SK-N-SH (cell line): Measurements from ENCODE around the gene ZSWIM7.

Source experiments
- EP300 ChIP-seq, 2 experiments: IDR thresholded peaks; 2 replicates each; pipeline versions ENCODE4 v1.4.0 to v1.6.1; 2012; ENCODE audit warnings: borderline replicate concordance in 1 of 2, low read depth in 1 of 2, low read length in 1 of 2
- TF ChIP-seq, protein P1 (sequence below): fragments of 200-600 bp; sonication (generic); IDR thresholded peaks from 2 replicates; pipeline ENCODE4 v1.6.1; 2017; ENCODE audit warnings: antibody characterized with exemption, mild to moderate bottlenecking, moderate library complexity
- TF ChIP-seq, protein P2 (sequence below): fragments of 150-350 bp; IDR thresholded peaks from 2 replicates; pipeline ENCODE4 v1.6.1; 2017; ENCODE audit warnings: antibody characterized with exemption, low read length, low read depth, borderline replicate concordance

DNA sequence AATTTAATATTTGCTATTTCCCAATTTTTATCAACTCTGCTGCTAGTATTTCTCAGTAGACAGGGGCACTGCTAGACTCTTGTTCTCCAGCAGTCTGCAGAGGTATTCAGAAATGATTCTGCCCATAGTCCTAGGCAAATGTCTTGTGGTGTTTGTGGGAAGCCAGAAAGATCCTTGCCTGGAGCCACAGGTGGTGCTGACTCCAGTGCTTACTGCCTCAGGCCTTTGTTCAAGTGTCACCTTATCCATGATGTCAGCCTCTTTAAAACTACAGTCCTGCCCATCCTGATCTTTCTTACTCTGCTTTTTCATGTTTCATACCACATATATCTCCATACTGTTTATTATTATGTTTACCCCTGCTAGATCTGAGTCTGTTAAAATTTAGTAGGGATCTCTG, 26.5 kb downstream of the ZSWIM7 start:
- TF ChIP-seq, protein P1, sequence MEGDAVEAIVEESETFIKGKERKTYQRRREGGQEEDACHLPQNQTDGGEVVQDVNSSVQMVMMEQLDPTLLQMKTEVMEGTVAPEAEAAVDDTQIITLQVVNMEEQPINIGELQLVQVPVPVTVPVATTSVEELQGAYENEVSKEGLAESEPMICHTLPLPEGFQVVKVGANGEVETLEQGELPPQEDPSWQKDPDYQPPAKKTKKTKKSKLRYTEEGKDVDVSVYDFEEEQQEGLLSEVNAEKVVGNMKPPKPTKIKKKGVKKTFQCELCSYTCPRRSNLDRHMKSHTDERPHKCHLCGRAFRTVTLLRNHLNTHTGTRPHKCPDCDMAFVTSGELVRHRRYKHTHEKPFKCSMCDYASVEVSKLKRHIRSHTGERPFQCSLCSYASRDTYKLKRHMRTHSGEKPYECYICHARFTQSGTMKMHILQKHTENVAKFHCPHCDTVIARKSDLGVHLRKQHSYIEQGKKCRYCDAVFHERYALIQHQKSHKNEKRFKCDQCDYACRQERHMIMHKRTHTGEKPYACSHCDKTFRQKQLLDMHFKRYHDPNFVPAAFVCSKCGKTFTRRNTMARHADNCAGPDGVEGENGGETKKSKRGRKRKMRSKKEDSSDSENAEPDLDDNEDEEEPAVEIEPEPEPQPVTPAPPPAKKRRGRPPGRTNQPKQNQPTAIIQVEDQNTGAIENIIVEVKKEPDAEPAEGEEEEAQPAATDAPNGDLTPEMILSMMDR = no peak
- TF ChIP-seq, protein P2, sequence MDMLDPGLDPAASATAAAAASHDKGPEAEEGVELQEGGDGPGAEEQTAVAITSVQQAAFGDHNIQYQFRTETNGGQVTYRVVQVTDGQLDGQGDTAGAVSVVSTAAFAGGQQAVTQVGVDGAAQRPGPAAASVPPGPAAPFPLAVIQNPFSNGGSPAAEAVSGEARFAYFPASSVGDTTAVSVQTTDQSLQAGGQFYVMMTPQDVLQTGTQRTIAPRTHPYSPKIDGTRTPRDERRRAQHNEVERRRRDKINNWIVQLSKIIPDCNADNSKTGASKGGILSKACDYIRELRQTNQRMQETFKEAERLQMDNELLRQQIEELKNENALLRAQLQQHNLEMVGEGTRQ = no peak
- TF ChIP-seq EP300 (IDR thresholded peaks at IDR 0.05; ENCODE audit: borderline replicate concordance in 1 of 2, low read depth in 1 of 2, low read length in 1 of 2) = no peak
